Lower leg skin (tissue), 4 donors: ENCODE data around the gene FLT1. TPM values are rescaled to one million over a fixed set of nuclear protein-coding genes. Genes with fewer than 3 reads are reported as not detected.

Source experiments
- DNase-seq, 2 donors: peaks; one replicate each; pipeline ENCODE4 v3.0.0-alpha.2; 2019; ENCODE audit warnings: low spot score in 2 of 2
- H3K4me3 ChIP-seq: fragments of 200-600 bp; sonication (generic); 2 replicates; pipeline ENCODE4 v1.5.1; 2017; ENCODE audit warnings: mild to moderate bottlenecking, low read depth; ENCODE audit not compliant: poor library complexity, severe bottlenecking
- POLR2A ChIP-seq, 2 donors: fragments of 450-650 bp; IDR thresholded peaks; one replicate each; pipeline ENCODE4 v1.6.1; 2016 to 2017; ENCODE audit warnings: antibody characterized with exemption in 2 of 2, mild to moderate bottlenecking in 1 of 2, moderate library complexity in 1 of 2
- WGBS, 2 donors: methylation state at CpG; one replicate each; pipeline ENCODE4 v1.1.5; 2018; 5-methylcytosine and 5-hydroxymethylcytosine counted together
- intact Hi-C: fragments of 100-400 bp; cut with DNase I; formaldehyde crosslinking; loops from one replicate; pipeline ENCODE4 v1.15.0; 2023; ENCODE audit warnings: low total_unique reads
- total RNA-seq, 4 donors: library from RNA; depleted of rRNA; stranded (reverse); fragments of >200 nt; gene quantifications; one replicate each; pipeline ENCODE4 v1.1.0, GENCODE V29; 2016
- TF ChIP-seq, protein P1 (sequence below), 3 donors: fragments of 450-650 bp; IDR thresholded peaks; one replicate each; pipeline ENCODE4 v1.5.1; 2016; ENCODE audit warnings: antibody characterized with exemption in 3 of 3, mild to moderate bottlenecking in 3 of 3, moderate library complexity in 2 of 3

FLT1 gene
- total RNA-seq, result 10 to 100 TPM in 2 of 4 donors, 1 to 10 TPM in 2; 5.3 to 16.3 (median 9.7) TPM

DNA sequence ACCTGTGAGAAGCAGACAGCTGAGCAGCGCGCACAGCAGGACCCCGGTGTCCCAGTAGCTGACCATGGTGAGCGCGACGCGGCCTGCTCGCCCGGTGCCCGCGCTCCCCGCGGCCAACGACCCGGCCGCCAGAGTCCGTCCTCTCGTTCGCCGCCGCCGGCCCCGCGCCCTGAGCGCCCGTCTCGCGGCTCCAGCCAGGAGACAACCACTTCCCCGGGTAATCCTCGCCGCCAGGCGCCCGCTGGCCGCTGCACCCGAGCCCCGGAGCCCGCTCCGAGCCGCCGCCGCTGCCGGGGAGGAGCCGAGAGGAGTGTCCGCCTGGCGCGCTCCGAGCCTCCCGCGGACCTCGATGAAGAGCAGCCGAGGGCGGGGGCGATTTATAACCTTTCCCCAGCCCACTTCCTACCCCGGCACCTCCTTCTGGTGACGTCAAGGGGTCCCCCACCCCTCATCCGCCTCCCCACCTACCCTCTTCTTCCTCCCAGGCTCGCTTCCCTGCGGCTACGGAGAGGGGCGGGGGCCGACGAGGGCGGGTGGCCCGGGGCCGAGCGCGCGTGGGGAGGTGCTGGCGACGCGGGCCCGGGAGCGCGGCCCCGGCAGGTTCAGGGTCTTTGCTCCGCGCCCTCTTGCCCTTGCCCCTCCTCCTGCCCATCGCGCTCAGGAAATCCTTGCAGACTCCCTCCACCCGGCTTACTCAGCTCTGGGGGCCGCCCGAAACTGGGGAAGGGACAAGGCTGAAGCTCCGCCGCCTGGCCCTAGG, at the start of gene FLT1:
Gene FLT1 (minus strand): TSS at position 351 of the 760 bp plus-strand sequence. CDS start 285 bp downstream, at position 66.
- WGBS, 2 donors, result 0 to 2% methylated on average over 40 to 61 of the region's 84 CpGs
- peak within 1 kb of the TSS; percentile 33 for H3K4me3 ChIP-seq
- intact Hi-C loops, result no loop called here
- TF ChIP-seq, protein P1, sequence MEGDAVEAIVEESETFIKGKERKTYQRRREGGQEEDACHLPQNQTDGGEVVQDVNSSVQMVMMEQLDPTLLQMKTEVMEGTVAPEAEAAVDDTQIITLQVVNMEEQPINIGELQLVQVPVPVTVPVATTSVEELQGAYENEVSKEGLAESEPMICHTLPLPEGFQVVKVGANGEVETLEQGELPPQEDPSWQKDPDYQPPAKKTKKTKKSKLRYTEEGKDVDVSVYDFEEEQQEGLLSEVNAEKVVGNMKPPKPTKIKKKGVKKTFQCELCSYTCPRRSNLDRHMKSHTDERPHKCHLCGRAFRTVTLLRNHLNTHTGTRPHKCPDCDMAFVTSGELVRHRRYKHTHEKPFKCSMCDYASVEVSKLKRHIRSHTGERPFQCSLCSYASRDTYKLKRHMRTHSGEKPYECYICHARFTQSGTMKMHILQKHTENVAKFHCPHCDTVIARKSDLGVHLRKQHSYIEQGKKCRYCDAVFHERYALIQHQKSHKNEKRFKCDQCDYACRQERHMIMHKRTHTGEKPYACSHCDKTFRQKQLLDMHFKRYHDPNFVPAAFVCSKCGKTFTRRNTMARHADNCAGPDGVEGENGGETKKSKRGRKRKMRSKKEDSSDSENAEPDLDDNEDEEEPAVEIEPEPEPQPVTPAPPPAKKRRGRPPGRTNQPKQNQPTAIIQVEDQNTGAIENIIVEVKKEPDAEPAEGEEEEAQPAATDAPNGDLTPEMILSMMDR (IDR thresholded peaks at IDR 0.05), result no peak
- TF ChIP-seq POLR2A (IDR thresholded peaks at IDR 0.05), result no peak
- peak in 1 of 2 donors; percentile 88 for DNase-seq

DNA sequence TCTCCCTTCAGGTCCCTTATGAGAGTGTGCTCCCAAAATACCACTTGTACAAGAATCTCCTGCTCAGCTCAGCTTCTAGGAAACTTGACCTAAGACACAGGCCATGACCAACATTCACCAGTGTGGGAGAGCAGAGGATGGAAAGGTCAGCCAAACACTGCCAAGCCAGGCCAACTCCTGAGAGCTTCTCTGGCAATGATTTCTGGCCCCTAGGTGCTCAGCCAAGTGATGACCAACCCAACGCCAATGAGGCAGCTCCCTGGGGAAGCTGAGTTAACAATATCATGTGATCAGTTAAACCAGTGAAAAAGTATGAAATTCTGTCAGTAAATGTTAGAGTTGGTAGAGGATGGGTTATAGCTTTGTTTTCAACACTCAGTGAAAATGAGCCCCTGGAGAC, 49.1 kb upstream of the FLT1 start:
- intact Hi-C loops, result no loop called here
- no peak for DNase-seq
- H3K4me3 ChIP-seq, result no peak overlapping the region
- WGBS, 2 donors, result 70 to 89% methylated on average over 1 of the region's 1 CpG
- TF ChIP-seq POLR2A (IDR thresholded peaks at IDR 0.05), result no peak
- TF ChIP-seq, protein P1 (IDR thresholded peaks at IDR 0.05), result no peak

GRCh38 chr13:28542804-28543203, 47.9 kb upstream of the FLT1 start:
- DNase-seq, result no peak
- TF ChIP-seq, protein P1 (IDR thresholded peaks at IDR 0.05), result no peak
- TF ChIP-seq POLR2A (IDR thresholded peaks at IDR 0.05), result no peak
- H3K4me3 ChIP-seq, result no peak overlapping the region
- intact Hi-C loops, result no loop called here
- WGBS, 2 donors, result 88 to 92% methylated on average over 4 of the region's 4 CpGs

GRCh38 chr13:28541966-28542365, 47.0 kb upstream of the FLT1 start:
- TF ChIP-seq POLR2A (IDR thresholded peaks at IDR 0.05), result no peak
- TF ChIP-seq, protein P1 (IDR thresholded peaks at IDR 0.05), result no peak
- 72 to 82% methylated on average over 2 of the region's 2 CpGs for WGBS, 2 donors
- intact Hi-C loops, result no loop called here
- no peak overlapping the region for H3K4me3 ChIP-seq
- no peak for DNase-seq

DNA sequence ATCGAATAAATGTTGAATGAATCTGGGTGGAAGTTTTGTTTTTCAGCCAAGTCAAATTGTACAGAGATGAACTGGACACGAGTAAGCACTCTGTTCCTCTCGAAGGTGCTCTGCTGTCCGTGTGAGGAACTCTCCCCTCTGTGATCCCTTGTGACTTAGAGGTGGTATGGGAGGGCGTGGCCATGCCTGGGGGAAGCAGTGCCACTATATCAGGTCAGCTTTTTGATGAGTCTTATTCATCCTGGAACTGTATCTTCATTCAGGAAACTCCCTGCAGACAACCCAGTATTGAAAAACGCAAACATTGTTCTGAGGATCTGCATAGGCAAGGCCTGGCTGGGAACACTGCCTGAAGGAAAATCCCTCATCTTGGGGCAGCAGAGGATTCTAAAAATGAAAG, 45.7 kb upstream of the FLT1 start:
- intact Hi-C loops, result no loop called here
- TF ChIP-seq POLR2A (IDR thresholded peaks at IDR 0.05), result no peak
- TF ChIP-seq, protein P1 (IDR thresholded peaks at IDR 0.05), result no peak
- WGBS, 2 donors, result 36 to 44% methylated on average over 6 of the region's 6 CpGs
- no peak overlapping the region for H3K4me3 ChIP-seq
- DNase-seq, result no peak
